Right lobe of liver (tissue), 6 donors: ENCODE data around the gene ZNF385A. TPM values are rescaled to one million over a fixed set of nuclear protein-coding genes. Genes with fewer than 3 reads are reported as not detected.
A peak's percentile ranks its signal among the peaks of the same experiment; 100 is the strongest.

Source experiments
- ATAC-seq, 4 donors: fragments of 200-7000 bp; cut with Tn5 transposase; one replicate each; pipeline ENCODE4 v1.9.1; 2020; ENCODE audit warnings: mild to moderate bottlenecking in 4 of 4, moderate library complexity in 4 of 4
- DNase-seq, 3 donors: peaks; one replicate each; pipeline ENCODE4 v3.0.0-alpha.2; 2020
- H3K27ac ChIP-seq, 3 donors: fragments of 200-600 bp; one replicate each; pipeline ENCODE4 v1.8.0; 2022
- H3K27me3 ChIP-seq, 2 donors: fragments of 200-600 bp; one replicate each; pipeline ENCODE4 v1.8.0; 2022
- H3K36me3 ChIP-seq, 4 donors: fragments of 200-600 bp; sonication (generic) in 1 of 4; one replicate each; pipeline versions ENCODE4 v1.5.1 to v1.8.0; 2017 to 2022; ENCODE audit warnings: control low read depth in 1 of 4
- H3K4me1 ChIP-seq, 4 donors: fragments of 200-600 bp; sonication (generic) in 1 of 4; one replicate each; pipeline versions ENCODE4 v1.5.1 to v1.8.0; 2017 to 2022; ENCODE audit warnings: control low read depth in 1 of 4
- H3K4me3 ChIP-seq, 3 donors: fragments of 200-600 bp; one replicate each; pipeline ENCODE4 v1.8.0; 2022
- H3K9me3 ChIP-seq, 4 donors: fragments of 200-600 bp; sonication (generic) in 1 of 4; one replicate each; pipeline versions ENCODE4 v1.5.1 to v1.8.0; 2017 to 2022; ENCODE audit warnings: control low read depth in 1 of 4
- POLR2A ChIP-seq: fragments of 450-650 bp; IDR thresholded peaks from one replicate; pipeline ENCODE4 v1.6.1; 2017; ENCODE audit warnings: antibody characterized with exemption, mild to moderate bottlenecking
- WGBS: methylation state at CpG from one replicate; pipeline ENCODE4 v1.1.6; 2018; ENCODE audit warnings: low coverage, low lambda C conversion rate; ENCODE audit not compliant: insufficient coverage; ENCODE audit errors: missing lambda C conversion rate; 5-methylcytosine and 5-hydroxymethylcytosine counted together
- intact Hi-C, 2 donors: fragments of 100-400 bp; cut with DNase I; formaldehyde crosslinking; loops; one replicate each; pipeline versions ENCODE4 v1.11.2 to v1.14.1; 2022
- total RNA-seq, 6 experiments: library from RNA; depleted of rRNA in 2 of 6; stranded (reverse); fragments of >200 nt in 2 of 6; fragmentation: NEBNext Ultra II Directional in 3 of 6; extraction: Animal tissue kit (Norgen Biotek cat#: 25700) in 3 of 6; gene quantifications; one replicate each; pipeline versions ENCODE4 v1.1.0 to v1.2.4, GENCODE V29; 2016 to 2023
- TF ChIP-seq, protein P1 (sequence below), 4 donors: fragments of 200-600 bp in 3 of 4; fragments of 450-650 bp in 1 of 4; IDR thresholded peaks; one replicate each; pipeline versions ENCODE4 v1.5.1 to v1.8.0; 2016 to 2022; ENCODE audit warnings: antibody characterized with exemption in 4 of 4, mild to moderate bottlenecking in 2 of 4
- donor health status: DM: no; HTN: yes; CAD: no.
- donor health status: DM: no; HTN: no; CAD: no.
- donor health status: DM: no; HTN: no; CAD: no.
- donor health status: DM: no; HTN: yes; CAD: no.
- donor health status: DM: no; HTN: yes; CAD: no.

The ZNF385A gene
- total RNA-seq, 6 experiments from 2014 or later: 2.4 to 9.3 (median 3.7) TPM

DNA sequence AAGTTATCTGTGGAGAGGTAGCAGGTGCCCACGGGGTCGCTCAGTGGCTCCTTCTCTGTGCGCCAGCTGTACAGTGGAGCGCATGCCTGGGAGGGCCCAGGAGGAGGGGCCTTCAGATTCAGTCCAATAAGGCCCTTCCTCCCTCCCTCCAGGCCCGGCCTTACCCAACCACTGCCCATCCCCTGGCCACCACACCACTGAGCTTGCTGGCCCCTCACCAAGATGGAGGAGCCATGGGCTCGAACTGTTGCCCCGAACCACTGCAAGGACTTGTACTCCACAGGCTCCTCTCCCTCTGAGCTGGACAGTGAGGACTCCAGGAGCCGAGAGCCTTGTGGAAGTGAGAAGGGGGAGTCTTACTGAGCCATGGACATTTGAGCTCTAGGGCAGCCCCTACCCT, 24.7 kb upstream of the ZNF385A start:
- 100% methylated on average over 1 of the region's 8 CpGs for WGBS

DNA sequence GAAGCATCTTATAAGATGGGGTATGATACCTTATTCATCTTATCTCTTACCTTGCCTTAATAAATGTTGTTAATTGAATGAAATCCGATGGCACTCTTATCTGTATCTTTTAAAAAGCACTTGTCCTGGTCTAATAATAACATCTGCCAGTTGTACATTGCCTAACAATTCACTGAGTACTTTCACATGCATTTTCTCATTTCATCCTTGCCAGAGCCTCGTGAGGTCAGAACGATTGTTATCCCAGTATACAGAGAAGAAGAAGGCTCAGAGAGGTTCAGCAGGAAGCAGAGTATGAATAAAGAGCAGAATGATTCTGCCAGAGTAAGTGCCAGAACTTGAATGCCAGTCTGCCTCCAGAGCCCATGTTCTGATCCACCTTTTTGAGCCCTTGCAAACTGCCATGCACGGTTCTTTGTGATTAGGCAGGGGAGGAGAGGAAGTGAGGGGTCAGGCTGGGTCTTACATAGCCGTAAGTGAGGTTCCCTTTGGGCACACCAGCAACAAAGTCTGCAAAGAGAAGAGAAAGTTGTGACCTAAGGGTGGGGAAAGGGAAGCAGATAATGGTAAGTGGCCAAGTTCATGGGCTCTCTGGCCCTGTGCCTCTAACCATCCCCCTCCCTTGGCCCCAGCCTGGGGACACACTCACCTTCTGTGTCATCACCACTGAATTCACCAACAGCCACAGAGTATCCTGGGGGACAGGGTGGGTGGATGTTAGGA, 22.8 kb upstream of the ZNF385A start:
- no peak overlapping the region for H3K27ac ChIP-seq
- DNase-seq: no peak
- no peak overlapping the region for H3K4me3 ChIP-seq
- H3K27me3 ChIP-seq: no peaks in the 10 kb centered on the region
- H3K4me1 ChIP-seq: peaks cover 0 to 10% (median 1%) of the 10 kb centered on the region in 4 donors
- H3K9me3 ChIP-seq: no peaks in the 10 kb centered on the region
- no peak for TF ChIP-seq POLR2A
- TF ChIP-seq, protein P1, sequence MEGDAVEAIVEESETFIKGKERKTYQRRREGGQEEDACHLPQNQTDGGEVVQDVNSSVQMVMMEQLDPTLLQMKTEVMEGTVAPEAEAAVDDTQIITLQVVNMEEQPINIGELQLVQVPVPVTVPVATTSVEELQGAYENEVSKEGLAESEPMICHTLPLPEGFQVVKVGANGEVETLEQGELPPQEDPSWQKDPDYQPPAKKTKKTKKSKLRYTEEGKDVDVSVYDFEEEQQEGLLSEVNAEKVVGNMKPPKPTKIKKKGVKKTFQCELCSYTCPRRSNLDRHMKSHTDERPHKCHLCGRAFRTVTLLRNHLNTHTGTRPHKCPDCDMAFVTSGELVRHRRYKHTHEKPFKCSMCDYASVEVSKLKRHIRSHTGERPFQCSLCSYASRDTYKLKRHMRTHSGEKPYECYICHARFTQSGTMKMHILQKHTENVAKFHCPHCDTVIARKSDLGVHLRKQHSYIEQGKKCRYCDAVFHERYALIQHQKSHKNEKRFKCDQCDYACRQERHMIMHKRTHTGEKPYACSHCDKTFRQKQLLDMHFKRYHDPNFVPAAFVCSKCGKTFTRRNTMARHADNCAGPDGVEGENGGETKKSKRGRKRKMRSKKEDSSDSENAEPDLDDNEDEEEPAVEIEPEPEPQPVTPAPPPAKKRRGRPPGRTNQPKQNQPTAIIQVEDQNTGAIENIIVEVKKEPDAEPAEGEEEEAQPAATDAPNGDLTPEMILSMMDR (IDR thresholded peaks at IDR 0.05): no peak
- WGBS: 27% methylated on average over 5 of the region's 5 CpGs
- peak; percentile 11 to 44 (median 26) for ATAC-seq
- peaks cover 6 to 75% (median 37%) of the 10 kb centered on the region in 4 donors for H3K36me3 ChIP-seq
- intact Hi-C loops: no loop called here

More for the DNA sequence above, 24.7 kb upstream of the ZNF385A start:
- DNase-seq: no peak
- ATAC-seq: no peak
- TF ChIP-seq, protein P1 (IDR thresholded peaks at IDR 0.05): no peak
- TF ChIP-seq POLR2A: no peak
- intact Hi-C loops: no loop called here
- H3K4me1 ChIP-seq: peaks cover 0 to 29% (median 14%) of the 10 kb centered on the region in 4 donors
- no peaks in the 10 kb centered on the region for H3K9me3 ChIP-seq
- H3K27me3 ChIP-seq: no peaks in the 10 kb centered on the region
- H3K4me3 ChIP-seq: no peak overlapping the region
- H3K27ac ChIP-seq: no peak overlapping the region
- peaks cover under 1 to 57% (median 23%) of the 10 kb centered on the region in 4 donors for H3K36me3 ChIP-seq

DNA sequence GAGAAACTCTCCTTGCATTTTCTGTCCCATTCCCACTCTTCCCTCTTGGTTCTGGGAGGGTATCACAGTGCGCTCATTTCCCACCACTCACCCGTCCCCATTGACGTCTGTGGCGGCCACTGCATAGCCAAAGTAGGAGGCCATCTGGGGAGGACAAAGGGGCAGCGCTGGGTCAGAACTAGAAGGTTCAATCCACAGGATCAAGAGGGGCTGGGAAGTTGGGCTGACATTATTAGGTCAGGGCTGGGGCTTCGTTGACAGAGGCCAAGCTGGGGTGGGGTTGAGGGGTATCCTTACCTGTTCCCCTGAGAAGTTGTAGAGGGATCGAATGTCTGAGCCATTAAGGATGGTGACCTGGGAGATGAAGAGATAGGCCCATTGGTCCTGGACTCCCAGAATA, 21.0 kb upstream of the ZNF385A start:
- Histone ChIP-seq H3K4me3 (no peak overlapping the region), H3K27me3 (no peaks in the 10 kb centered on the region), H3K9me3 (no peaks in the 10 kb centered on the region), H3K27ac (no peak overlapping the region), H3K4me1 (no peaks in the 10 kb centered on the region), H3K36me3 (peaks cover 10 to 84% (median 47%) of the 10 kb centered on the region in 4 donors)
- 95% methylated on average over 6 of the region's 7 CpGs for WGBS
- intact Hi-C loops: no loop called here
- ATAC-seq: no peak
- DNase-seq: peak in 1 of 3 donors; percentile 15
- TF ChIP-seq POLR2A: no peak
- TF ChIP-seq, protein P1 (IDR thresholded peaks at IDR 0.05): no peak

DNA sequence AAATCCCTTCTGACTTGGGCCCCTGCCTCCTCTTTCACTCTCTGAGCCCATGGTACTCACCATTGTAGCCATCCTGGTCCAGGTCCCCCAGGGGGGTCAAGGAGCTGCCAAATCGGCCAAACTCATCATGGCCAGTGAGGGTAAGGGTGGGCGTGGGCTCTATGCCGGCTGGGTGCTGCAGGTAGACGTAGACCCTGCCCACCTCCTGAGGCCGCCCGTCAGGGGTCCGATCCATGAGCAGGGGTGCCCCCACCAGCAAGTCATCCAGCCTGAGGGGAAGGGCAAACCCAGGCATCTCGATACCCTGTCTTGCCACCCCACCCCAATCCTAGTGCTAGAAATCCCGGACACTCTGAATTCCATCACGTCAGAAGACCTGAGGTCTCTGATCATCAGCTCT, 20.6 kb upstream of the ZNF385A start:
- 81% methylated on average over 3 of the region's 10 CpGs for WGBS
- H3K27ac ChIP-seq: no peak overlapping the region

More for the DNA sequence above, 20.6 kb upstream of the ZNF385A start:
- no peaks in the 10 kb centered on the region for H3K4me1 ChIP-seq
- peaks cover 10 to 88% (median 49%) of the 10 kb centered on the region in 4 donors for H3K36me3 ChIP-seq
- no peak overlapping the region for H3K4me3 ChIP-seq
- H3K9me3 ChIP-seq: no peaks in the 10 kb centered on the region
- no peak for DNase-seq
- intact Hi-C loops: no loop called here
- ATAC-seq: no peak
- no peaks in the 10 kb centered on the region for H3K27me3 ChIP-seq
- no peak for TF ChIP-seq POLR2A
- TF ChIP-seq, protein P1 (IDR thresholded peaks at IDR 0.05): no peak
